ENCODE measurements around the gene GPR180. TPM values are rescaled to one million over a fixed set of nuclear protein-coding genes. Genes with fewer than 3 reads are reported as not detected.
"Not testable (repeated sequence)": the region's sequence is repeated elsewhere in the genome, so short reads cannot be mapped to it uniquely, and the experiment has no call there.

GPR180 gene
- total RNA-seq, 1 donor from 2014 or later: 10.3 TPM

DNA sequence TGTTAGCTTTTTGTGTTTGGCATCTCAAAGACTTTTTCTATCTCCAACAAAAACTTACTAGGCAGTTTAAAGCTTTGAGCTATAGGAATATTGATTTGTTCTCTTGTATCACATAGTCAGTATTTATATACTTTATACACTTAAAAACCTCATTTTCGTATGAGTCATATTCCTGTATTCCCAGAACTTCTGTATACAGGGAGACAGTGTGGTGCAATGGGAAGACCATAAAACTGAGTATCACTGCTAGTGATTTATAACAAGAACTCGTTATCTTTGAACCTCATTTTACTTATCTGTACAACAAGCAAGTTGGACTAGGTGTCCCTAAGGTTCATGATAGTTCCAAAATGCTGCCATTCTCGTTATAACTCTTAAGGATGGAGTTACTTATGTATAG is 6.3 kb downstream of the GPR180 start:
- intact Hi-C loops (cut with micrococcal nuclease): no loop called here
- no peak overlapping the region for H3K27ac Mint-ChIP-seq
- peaks cover 31% of the 10 kb centered on the region for H3K4me1 Mint-ChIP-seq
- H3K27me3 Mint-ChIP-seq: no peaks in the 10 kb centered on the region
- no peak overlapping the region for H3K4me3 Mint-ChIP-seq
- H3K36me3 Mint-ChIP-seq (ENCODE audit: low read depth): peaks cover 37% of the 10 kb centered on the region
- DNase-seq: no peak
- no peaks in the 10 kb centered on the region for H3K9me3 Mint-ChIP-seq

- peaks cover 40% of the 10 kb centered on the region for H3K36me3 Mint-ChIP-seq (ENCODE audit: low read depth)
- intact Hi-C loops (cut with micrococcal nuclease): no loop called here
- H3K4me1 Mint-ChIP-seq: peaks cover 29% of the 10 kb centered on the region
- H3K27me3 Mint-ChIP-seq: no peaks in the 10 kb centered on the region
- no peak for DNase-seq
- no peaks in the 10 kb centered on the region for H3K9me3 Mint-ChIP-seq
- H3K27ac Mint-ChIP-seq: no peak overlapping the region
- no peak overlapping the region for H3K4me3 Mint-ChIP-seq
Measured at GRCh38 chr13:94608586-94608985, 6.9 kb downstream of the GPR180 start.

DNA sequence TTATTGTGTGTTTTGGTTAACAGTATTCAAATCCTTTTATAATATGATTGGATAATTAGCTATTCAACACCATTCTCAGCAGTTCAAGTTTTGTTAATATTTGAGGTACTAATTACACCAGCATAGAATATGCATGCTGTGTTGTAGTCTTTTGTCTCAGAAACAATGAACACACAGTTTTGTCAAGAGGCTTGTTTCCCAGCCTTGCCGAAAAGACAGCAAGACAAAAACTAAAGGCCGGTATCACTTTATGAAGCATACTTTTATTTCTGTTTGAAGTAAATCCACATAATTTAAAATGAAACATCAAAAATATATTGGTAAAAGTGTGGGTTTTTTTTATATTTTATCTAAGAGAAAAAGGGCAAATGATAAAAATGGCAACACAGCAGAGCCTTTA is 7.5 kb downstream of the GPR180 start:
- Mint-ChIP-seq H3K4me3 (no peak overlapping the region), H3K27ac (no peak overlapping the region), H3K36me3 (ENCODE audit: low read depth) (peaks cover 41% of the 10 kb centered on the region), H3K27me3 (no peaks in the 10 kb centered on the region), H3K9me3 (no peaks in the 10 kb centered on the region), H3K4me1 (peaks cover 29% of the 10 kb centered on the region)
- DNase-seq: no peak
- intact Hi-C loops (cut with micrococcal nuclease): no loop called here

DNA sequence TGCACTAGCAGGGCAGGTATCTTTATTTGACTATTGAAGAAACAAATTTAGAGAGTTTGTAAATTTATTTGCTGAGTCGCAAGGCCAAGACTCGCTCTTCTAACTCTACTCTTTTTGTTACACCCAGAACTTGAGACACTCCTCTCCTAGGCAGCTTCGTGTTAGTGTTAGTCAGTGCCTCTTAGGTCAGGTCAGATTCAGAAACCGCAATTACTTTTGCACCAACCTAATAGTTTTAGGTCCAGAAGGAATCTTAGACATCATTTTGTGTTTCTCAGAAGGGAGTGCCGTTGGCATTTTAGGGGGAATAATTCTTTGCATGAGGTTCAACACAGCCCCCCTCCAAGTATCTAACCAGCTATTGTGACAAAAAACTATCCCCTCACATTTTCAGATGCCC is 8.8 kb downstream of the GPR180 start:
- intact Hi-C loops (cut with micrococcal nuclease): loop anchor here (10.0 kb wide), 1 partner anchor 376 kb away; no protein-coding TSS in a partner anchor
- H3K4me1 Mint-ChIP-seq: peaks cover 28% of the 10 kb centered on the region
- peak; percentile 45 for DNase-seq
- no peaks in the 10 kb centered on the region for H3K27me3 Mint-ChIP-seq
- no peaks in the 10 kb centered on the region for H3K9me3 Mint-ChIP-seq
- H3K4me3 Mint-ChIP-seq: no peak overlapping the region
- H3K27ac Mint-ChIP-seq: no peak overlapping the region
- H3K36me3 Mint-ChIP-seq (ENCODE audit: low read depth): peaks cover 45% of the 10 kb centered on the region

DNA sequence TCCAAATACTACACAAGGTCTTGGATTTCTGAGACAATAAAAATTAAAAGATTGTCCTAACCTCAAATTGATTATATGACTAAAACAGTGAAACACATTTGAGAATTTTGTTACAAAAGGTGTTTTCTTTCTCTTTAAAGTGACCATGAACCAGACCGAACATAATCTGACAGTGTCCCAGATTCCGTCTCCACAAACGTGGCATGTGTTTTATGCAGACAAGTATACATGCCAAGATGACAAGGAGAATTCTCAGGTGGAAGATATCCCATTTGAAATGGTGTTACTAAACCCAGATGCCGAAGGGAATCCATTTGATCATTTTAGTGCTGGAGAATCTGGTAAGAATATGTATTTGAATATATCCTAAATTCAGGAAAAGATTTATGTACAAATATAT is 10.4 kb downstream of the GPR180 start:
- no peaks in the 10 kb centered on the region for H3K27me3 Mint-ChIP-seq
- peaks cover 26% of the 10 kb centered on the region for H3K4me1 Mint-ChIP-seq
- peaks cover 37% of the 10 kb centered on the region for H3K36me3 Mint-ChIP-seq (ENCODE audit: low read depth)
- DNase-seq: peak; percentile 41
- no peaks in the 10 kb centered on the region for H3K9me3 Mint-ChIP-seq
- no peak overlapping the region for H3K27ac Mint-ChIP-seq
- no peak overlapping the region for H3K4me3 Mint-ChIP-seq
- intact Hi-C loops (cut with micrococcal nuclease): loop anchor here (10.0 kb wide), 1 partner anchor 377 kb away; no protein-coding TSS in a partner anchor

GRCh38 chr13:94613051-94613450 is 11.4 kb downstream of the GPR180 start:
- no peaks in the 10 kb centered on the region for H3K9me3 Mint-ChIP-seq
- intact Hi-C loops (cut with micrococcal nuclease): loop anchor here (10.0 kb wide), 1 partner anchor 378 kb away; no protein-coding TSS in a partner anchor
- peaks cover 21% of the 10 kb centered on the region for H3K4me1 Mint-ChIP-seq
- no peak overlapping the region for H3K27ac Mint-ChIP-seq
- no peak overlapping the region for H3K4me3 Mint-ChIP-seq
- no peaks in the 10 kb centered on the region for H3K27me3 Mint-ChIP-seq
- DNase-seq: no peak
- peaks cover 31% of the 10 kb centered on the region for H3K36me3 Mint-ChIP-seq (ENCODE audit: low read depth)

DNA sequence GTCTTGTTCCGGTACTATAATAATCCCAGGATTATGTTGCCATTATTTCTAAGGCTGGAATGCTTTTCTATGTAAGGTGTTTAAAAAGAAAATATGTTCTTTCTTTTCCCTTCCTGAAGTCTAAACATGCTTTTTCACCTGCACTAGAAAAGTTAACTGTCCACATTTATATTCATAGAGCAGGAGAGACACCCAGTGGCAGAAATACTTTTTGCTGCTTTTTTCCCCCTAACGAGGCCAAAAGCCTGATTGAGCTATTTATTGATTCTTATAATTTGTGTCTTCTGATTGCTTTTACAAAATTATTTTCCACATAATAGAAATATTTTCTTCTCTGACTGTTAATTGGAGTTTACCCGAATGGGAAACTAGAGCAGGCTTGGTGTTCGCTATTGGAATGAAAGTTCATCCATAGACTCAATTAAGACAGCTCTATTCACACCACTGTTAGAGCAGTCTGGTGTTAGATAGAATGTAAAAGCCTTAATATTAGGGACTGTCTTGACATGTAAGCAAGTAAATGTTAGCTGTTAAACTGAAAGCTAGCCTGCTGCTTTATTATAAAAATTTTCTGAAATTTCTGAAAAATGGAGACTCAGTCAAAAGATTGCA is 15.8 kb downstream of the GPR180 start:
- peak; percentile 84 for DNase-seq
- intact Hi-C loops (cut with micrococcal nuclease): loop anchor here (1.0 to 10.0 kb wide), 4 partner anchors 15 to 383 kb away; no protein-coding TSS in a partner anchor

GRCh38 chr13:94620286-94620896 is 18.7 kb downstream of the GPR180 start:
- Mint-ChIP-seq H3K36me3 (ENCODE audit: low read depth) (peaks cover 22% of the 10 kb centered on the region), H3K9me3 (no peaks in the 10 kb centered on the region), H3K4me3 (no peak overlapping the region), H3K4me1 (peaks cover 8% of the 10 kb centered on the region), H3K27me3 (no peaks in the 10 kb centered on the region), H3K27ac (no peak overlapping the region)
- intact Hi-C loops (cut with micrococcal nuclease): loop anchor here (5.0 kb wide), 2 partner anchors 37 to 87 kb away; no protein-coding TSS in a partner anchor
- DNase-seq: peak; percentile 78

More for the DNA sequence above, 15.8 kb downstream of the GPR180 start:
- H3K4me1 Mint-ChIP-seq: peaks cover 13% of the 10 kb centered on the region
- H3K27me3 Mint-ChIP-seq: no peaks in the 10 kb centered on the region
- H3K9me3 Mint-ChIP-seq: no peaks in the 10 kb centered on the region
- H3K4me3 Mint-ChIP-seq: no peak overlapping the region
- peaks cover 19% of the 10 kb centered on the region for H3K36me3 Mint-ChIP-seq (ENCODE audit: low read depth)
- H3K27ac Mint-ChIP-seq: no peak overlapping the region

GRCh38 chr13:94622344-94622743 is 20.7 kb downstream of the GPR180 start:
- intact Hi-C loops (cut with micrococcal nuclease): loop anchor here (5.0 kb wide), 2 partner anchors 35 to 85 kb away; no protein-coding TSS in a partner anchor
- Mint-ChIP-seq H3K9me3 (no peaks in the 10 kb centered on the region), H3K4me1 (peaks cover 2% of the 10 kb centered on the region), H3K27ac (no peak overlapping the region), H3K4me3 (no peak overlapping the region), H3K36me3 (ENCODE audit: low read depth) (peaks cover 23% of the 10 kb centered on the region), H3K27me3 (no peaks in the 10 kb centered on the region)
- DNase-seq: no peak

GRCh38 chr13:94623316-94623715 is 21.7 kb downstream of the GPR180 start:
- Mint-ChIP-seq H3K4me1 (peaks cover 2% of the 10 kb centered on the region), H3K4me3 (no peak overlapping the region), H3K36me3 (ENCODE audit: low read depth) (peaks cover 27% of the 10 kb centered on the region), H3K9me3 (no peaks in the 10 kb centered on the region), H3K27ac (no peak overlapping the region), H3K27me3 (no peaks in the 10 kb centered on the region)
- DNase-seq: no peak
- intact Hi-C loops (cut with micrococcal nuclease): loop anchor here (5.0 kb wide), 2 partner anchors 34 to 84 kb away; no protein-coding TSS in a partner anchor

- Mint-ChIP-seq H3K36me3 (ENCODE audit: low read depth) (peaks cover 31% of the 10 kb centered on the region), H3K4me3 (no peak overlapping the region), H3K27ac (no peak overlapping the region), H3K4me1 (no peaks in the 10 kb centered on the region), H3K9me3 (no peaks in the 10 kb centered on the region), H3K27me3 (no peaks in the 10 kb centered on the region)
- no peak for DNase-seq
- intact Hi-C loops (cut with micrococcal nuclease): no loop called here
Measured at GRCh38 chr13:94630858-94631257, 29.2 kb downstream of the GPR180 start.

- H3K27ac Mint-ChIP-seq: no peak overlapping the region
Measured at GRCh38 chr13:94632226-94632980, 30.7 kb downstream of the GPR180 start.

DNA sequence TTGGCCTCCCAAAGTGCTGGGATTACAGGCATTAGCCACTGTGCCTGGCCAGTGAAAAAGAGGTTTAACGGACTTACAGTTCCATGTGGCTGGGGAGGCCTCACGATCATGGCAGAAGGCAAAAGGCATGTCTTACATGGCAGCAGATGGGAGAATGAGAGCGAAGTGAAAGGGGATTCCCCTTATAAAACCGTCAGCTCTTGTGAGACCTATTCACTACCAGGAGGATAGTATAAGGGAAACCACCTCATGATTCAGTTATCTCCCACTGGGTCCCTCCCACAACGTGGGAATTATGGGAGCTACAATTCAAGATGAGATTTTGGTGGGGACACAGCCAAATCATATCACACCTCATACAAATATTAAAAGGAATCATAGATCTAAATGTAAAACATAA is 34.4 kb downstream of the GPR180 start:
- H3K4me1 Mint-ChIP-seq; H3K27ac Mint-ChIP-seq; intact Hi-C loops (cut with micrococcal nuclease); H3K4me3 Mint-ChIP-seq; H3K9me3 Mint-ChIP-seq; H3K27me3 Mint-ChIP-seq: not testable (repeated sequence)
- peaks cover 15% of the 10 kb centered on the region for H3K36me3 Mint-ChIP-seq (ENCODE audit: low read depth)
- DNase-seq: peak; percentile 49

More at GRCh38 chr13:94632226-94632980, 30.7 kb downstream of the GPR180 start:
- Mint-ChIP-seq H3K4me3 (no peak overlapping the region), H3K4me1 (peaks cover 2% of the 10 kb centered on the region), H3K36me3 (ENCODE audit: low read depth) (peaks cover 30% of the 10 kb centered on the region), H3K27me3 (no peaks in the 10 kb centered on the region), H3K9me3 (peaks cover 3% of the 10 kb centered on the region)
- intact Hi-C loops (cut with micrococcal nuclease): no loop called here
- peak; percentile 43 for DNase-seq

All from activated CD4-positive, alpha-beta T cell treated with anti-CD3 and anti-CD28 coated beads, Interleukin-2, amount 10 ng/mL, durations not matched to agents 24 days and 14 days (primary cell).